ENCODE data around the gene KAT2B.

KAT2B gene

DNA sequence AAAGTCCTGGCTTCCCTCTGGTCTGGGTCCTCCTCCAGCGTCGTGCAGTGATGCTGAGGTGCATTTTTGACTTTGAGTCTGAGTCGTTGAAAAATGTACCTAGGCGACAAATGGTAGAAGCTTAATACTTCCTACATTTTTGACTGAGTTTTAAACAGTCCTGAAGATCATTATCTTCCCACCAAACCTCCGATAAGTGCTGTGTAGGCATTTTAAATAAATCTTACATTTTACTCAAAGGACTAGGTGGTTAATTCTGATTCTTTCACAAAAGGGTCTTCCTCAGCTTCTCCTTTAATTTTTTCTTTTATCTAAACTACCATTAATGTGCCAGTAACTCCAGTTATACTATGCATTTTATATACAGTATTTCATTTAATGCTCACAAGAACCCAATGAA is 70.6 kb downstream of the KAT2B start:
- TF ChIP-seq, protein P1, sequence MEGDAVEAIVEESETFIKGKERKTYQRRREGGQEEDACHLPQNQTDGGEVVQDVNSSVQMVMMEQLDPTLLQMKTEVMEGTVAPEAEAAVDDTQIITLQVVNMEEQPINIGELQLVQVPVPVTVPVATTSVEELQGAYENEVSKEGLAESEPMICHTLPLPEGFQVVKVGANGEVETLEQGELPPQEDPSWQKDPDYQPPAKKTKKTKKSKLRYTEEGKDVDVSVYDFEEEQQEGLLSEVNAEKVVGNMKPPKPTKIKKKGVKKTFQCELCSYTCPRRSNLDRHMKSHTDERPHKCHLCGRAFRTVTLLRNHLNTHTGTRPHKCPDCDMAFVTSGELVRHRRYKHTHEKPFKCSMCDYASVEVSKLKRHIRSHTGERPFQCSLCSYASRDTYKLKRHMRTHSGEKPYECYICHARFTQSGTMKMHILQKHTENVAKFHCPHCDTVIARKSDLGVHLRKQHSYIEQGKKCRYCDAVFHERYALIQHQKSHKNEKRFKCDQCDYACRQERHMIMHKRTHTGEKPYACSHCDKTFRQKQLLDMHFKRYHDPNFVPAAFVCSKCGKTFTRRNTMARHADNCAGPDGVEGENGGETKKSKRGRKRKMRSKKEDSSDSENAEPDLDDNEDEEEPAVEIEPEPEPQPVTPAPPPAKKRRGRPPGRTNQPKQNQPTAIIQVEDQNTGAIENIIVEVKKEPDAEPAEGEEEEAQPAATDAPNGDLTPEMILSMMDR (IDR thresholded peaks at IDR 0.05; ENCODE audit: low read depth, low read length), result no peak
- no peak for DNase-seq (ENCODE audit: low read depth, low spot score)
- in situ Hi-C loops (cut with HindIII; ENCODE audit: low sequenced_read_pairs), result no loop called here
- H3K4me3 ChIP-seq (ENCODE audit: low read depth, low read length), result no peak overlapping the region

DNA sequence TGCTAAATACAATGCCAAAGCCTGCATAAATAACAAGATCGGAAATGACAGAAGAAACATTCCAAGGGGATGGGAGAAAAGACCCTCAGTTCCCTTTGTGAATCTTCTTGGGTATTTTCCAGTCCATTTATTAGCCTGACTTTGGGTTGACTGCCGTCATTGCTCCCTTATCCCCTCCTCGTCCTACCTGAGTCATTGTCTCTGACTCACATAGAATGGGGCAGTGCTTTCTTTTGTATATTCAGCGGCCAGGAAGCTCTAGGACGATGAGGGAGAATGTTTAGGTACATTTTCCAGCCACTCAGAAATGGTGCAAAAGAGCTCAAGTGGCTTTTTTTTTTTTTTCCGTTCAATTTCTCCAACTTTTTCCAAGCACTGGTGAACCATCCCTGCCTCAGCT is 71.6 kb downstream of the KAT2B start:
- in situ Hi-C loops (cut with HindIII; ENCODE audit: low sequenced_read_pairs), result no loop called here
- peak; percentile 48 for DNase-seq (ENCODE audit: low read depth, low spot score)
- H3K4me3 ChIP-seq (ENCODE audit: low read depth, low read length), result no peak overlapping the region
- TF ChIP-seq, protein P1 (IDR thresholded peaks at IDR 0.05; ENCODE audit: low read depth, low read length), result no peak

DNA sequence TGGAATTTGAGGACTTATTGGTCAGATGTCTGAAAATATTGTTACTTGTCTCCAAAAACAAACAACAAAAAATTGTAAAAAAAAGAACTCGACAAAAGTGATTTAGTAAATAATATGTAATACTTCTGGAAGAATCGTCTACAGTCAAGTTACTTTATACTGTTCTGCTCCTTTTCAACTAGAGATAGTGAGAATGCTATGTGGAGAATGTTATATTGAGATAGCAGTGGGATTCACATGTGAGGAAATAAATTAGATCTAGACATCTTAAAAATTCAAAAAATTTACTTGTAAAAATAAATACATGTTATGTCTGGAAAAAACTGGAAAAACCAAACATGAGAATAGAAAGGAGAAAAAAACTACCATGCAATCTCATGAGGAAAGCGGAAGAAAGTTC is 80.8 kb downstream of the KAT2B start:
- in situ Hi-C loops (cut with HindIII; ENCODE audit: low sequenced_read_pairs), result no loop called here
- TF ChIP-seq, protein P1 (IDR thresholded peaks at IDR 0.05; ENCODE audit: low read depth, low read length), result no peak

DNA sequence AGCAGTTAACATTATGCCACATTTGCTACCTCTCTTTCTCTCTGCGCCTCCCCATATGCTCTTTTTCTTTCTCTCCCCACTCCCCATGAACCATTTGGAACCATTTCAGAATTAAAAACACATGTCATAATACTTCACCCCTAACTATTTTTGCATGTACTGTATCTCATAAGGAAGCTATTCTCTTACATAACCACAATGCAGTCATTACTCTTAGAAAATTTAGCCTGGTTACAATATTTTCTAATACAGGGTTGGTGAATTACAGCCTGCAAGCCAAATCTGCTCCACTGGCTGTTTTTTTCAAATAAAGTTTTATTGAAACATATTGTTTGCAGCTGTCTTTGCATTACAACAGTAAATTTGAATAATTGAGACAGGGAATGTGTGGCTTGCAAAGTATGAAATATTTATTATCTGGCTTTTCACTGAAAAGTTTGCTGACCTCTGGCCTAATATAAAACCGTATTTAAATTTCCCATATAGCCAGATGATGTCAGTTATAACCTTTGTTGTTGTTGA is 82.9 kb downstream of the KAT2B start:
- TF ChIP-seq, protein P1 (IDR thresholded peaks at IDR 0.05; ENCODE audit: low read depth, low read length), result no peak
- DNase-seq (ENCODE audit: low read depth, low spot score), result no peak
- in situ Hi-C loops (cut with HindIII; ENCODE audit: low sequenced_read_pairs), result no loop called here
- no peak overlapping the region for H3K4me3 ChIP-seq (ENCODE audit: low read depth, low read length)

More for the DNA sequence above, 80.8 kb downstream of the KAT2B start:
- H3K4me3 ChIP-seq (ENCODE audit: low read depth, low read length), result no peak overlapping the region
- DNase-seq (ENCODE audit: low read depth, low spot score), result no peak

DNA sequence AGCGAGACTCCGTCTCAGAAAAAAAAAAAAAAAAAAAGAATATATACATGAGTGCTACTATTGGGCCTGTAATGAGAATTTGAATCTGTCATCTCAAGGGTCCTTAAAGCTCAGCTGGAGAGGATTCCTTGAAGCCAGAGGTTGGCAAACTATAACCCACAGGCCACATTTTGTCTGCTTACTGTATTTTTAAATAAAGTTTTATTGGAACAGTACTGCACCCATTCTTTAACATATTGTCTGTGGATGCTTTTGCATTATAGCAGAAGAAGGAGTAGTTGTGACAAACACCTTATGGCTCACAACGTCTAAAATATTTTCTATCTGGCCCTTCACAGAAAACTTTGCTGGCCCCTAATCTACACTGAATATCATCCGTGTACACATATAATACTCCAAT is 85.0 kb downstream of the KAT2B start:
- in situ Hi-C loops (cut with HindIII; ENCODE audit: low sequenced_read_pairs), result no loop called here
- TF ChIP-seq, protein P1 (IDR thresholded peaks at IDR 0.05; ENCODE audit: low read depth, low read length), result no peak

DNA sequence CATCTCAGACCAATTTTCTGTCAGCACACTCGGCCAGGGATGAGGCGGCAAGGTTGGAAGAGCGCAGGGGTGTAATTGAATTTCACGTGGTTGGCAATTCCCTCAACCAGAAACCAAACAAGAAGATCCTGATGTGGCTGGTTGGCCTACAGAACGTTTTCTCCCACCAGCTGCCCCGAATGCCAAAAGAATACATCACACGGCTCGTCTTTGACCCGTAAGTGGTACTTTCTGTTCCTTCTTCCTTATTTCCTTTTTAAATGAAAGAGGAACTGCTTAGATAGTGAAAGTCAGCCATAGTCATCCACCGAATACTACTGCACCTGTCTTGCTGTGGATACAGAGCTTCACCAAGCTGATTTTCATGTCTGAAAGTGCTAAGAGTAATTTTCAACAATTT is 85.7 kb downstream of the KAT2B start:
- in situ Hi-C loops (cut with HindIII; ENCODE audit: low sequenced_read_pairs), result no loop called here
- TF ChIP-seq, protein P1 (IDR thresholded peaks at IDR 0.05; ENCODE audit: low read depth, low read length), result no peak
- no peak overlapping the region for H3K4me3 ChIP-seq (ENCODE audit: low read depth, low read length)
- DNase-seq (ENCODE audit: low read depth, low spot score), result no peak

More for the DNA sequence above, 85.0 kb downstream of the KAT2B start:
- no peak for DNase-seq (ENCODE audit: low read depth, low spot score)
- H3K4me3 ChIP-seq (ENCODE audit: low read depth, low read length), result no peak overlapping the region

DNA sequence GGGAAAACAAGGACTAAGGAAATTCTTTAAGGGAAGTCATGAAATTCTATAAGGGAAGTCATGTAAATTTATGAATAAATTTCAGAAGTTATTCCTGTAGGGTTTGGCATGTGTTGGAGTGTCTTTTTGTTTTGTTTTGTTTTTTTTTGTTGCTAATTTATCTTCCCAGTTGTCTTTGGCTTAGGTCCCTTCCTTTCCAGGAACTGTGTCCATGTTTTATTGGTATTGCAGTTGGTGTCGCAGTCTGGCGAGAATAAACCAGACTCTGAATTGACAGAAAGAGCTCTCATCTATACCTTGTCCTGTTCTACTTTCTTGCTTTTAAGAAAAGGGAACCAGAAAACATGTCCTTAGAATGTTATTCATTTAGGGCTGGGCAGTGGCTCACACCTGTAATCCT is 88.1 kb downstream of the KAT2B start:
- TF ChIP-seq, protein P1 (IDR thresholded peaks at IDR 0.05; ENCODE audit: low read depth, low read length), result no peak
- no peak overlapping the region for H3K4me3 ChIP-seq (ENCODE audit: low read depth, low read length)
- in situ Hi-C loops (cut with HindIII; ENCODE audit: low sequenced_read_pairs), result no loop called here
- no peak for DNase-seq (ENCODE audit: low read depth, low spot score)
